Neural progenitor cell (in vitro differentiated cells): ENCODE data around the gene MUSTN1. TPM values are rescaled to one million over a fixed set of nuclear protein-coding genes. Genes with fewer than 3 reads are reported as not detected.

ENCODE experiments used
- DNase-seq: peaks from one replicate; pipeline ENCODE4 v3.0.0-alpha.2; 2016; ENCODE audit warnings: low spot score
- H2AFZ ChIP-seq: fragments of 200-600 bp; sonication (generic); replicated peaks from 2 replicates; pipeline ENCODE4 v1.6.1; 2016; ENCODE audit warnings: antibody characterized with exemption
- H3F3A ChIP-seq: fragments of 200-600 bp; sonication (generic); 2 replicates; pipeline ENCODE4 v1.6.1; 2016; ENCODE audit warnings: antibody characterized with exemption, low read depth
- H3K27ac ChIP-seq: fragments of 200-600 bp; sonication (generic); 2 replicates; pipeline ENCODE4 v1.5.1; 2016; ENCODE audit warnings: mild to moderate bottlenecking
- H3K27me3 ChIP-seq: fragments of 200-600 bp; sonication (generic); 2 replicates; pipeline ENCODE4 v1.6.1; 2016; ENCODE audit warnings: mild to moderate bottlenecking, moderate library complexity
- H3K36me3 ChIP-seq: fragments of 200-600 bp; sonication (generic); 2 replicates; pipeline ENCODE4 v1.5.1; 2016
- H3K4me1 ChIP-seq: fragments of 200-600 bp; sonication (generic); 2 replicates; pipeline ENCODE4 v1.6.1; 2016; ENCODE audit warnings: mixed run types
- H3K4me2 ChIP-seq: fragments of 200-600 bp; sonication (generic); 2 replicates; pipeline ENCODE4 v1.6.1; 2016
- H3K4me3 ChIP-seq: fragments of 200-600 bp; sonication (generic); 2 replicates; pipeline ENCODE4 v1.5.1; 2016
- H3K79me2 ChIP-seq: fragments of 200-600 bp; sonication (generic); 2 replicates; pipeline ENCODE4 v1.6.1; 2016; ENCODE audit warnings: low read depth
- H3K9ac ChIP-seq: fragments of 200-600 bp; sonication (generic); 2 replicates; pipeline ENCODE4 v1.6.1; 2016
- H3K9me3 ChIP-seq: fragments of 200-600 bp; sonication (generic); 2 replicates; pipeline ENCODE4 v1.5.1; 2016; ENCODE audit warnings: low read depth
- H4K20me1 ChIP-seq: fragments of 200-600 bp; sonication (generic); 2 replicates; pipeline ENCODE4 v1.6.1; 2016; ENCODE audit warnings: low read depth
- H3K27ac Mint-ChIP-seq: 3 replicates; pipeline ENCODE4 v1.8.0; 2021; ENCODE audit warnings: mixed read lengths
- H3K27me3 Mint-ChIP-seq: 2 replicates; pipeline ENCODE4 v1.8.0; 2022; ENCODE audit warnings: low read depth, mild to moderate bottlenecking, inconsistent platforms, moderate library complexity, mixed read lengths; ENCODE audit not compliant: insufficient read depth
- H3K36me3 Mint-ChIP-seq: 3 replicates; pipeline ENCODE4 v1.8.0; 2021; ENCODE audit warnings: mixed read lengths
- H3K4me1 Mint-ChIP-seq: 3 replicates; pipeline ENCODE4 v1.8.0; 2021; ENCODE audit warnings: mixed read lengths
- H3K4me3 Mint-ChIP-seq: 3 replicates; pipeline ENCODE4 v1.8.0; 2021; ENCODE audit warnings: mild to moderate bottlenecking, moderate library complexity, mixed read lengths
- H3K9me3 Mint-ChIP-seq: 3 replicates; pipeline ENCODE4 v1.8.0; 2020; ENCODE audit warnings: mixed read lengths
- CTCF ChIP-seq: fragments of 200-600 bp; sonication (generic); IDR thresholded peaks from 2 replicates; pipeline ENCODE4 v1.5.1; 2017; ENCODE audit warnings: antibody characterized with exemption, mild to moderate bottlenecking
- EZH2 ChIP-seq: fragments of 200-600 bp; sonication (generic); IDR thresholded peaks from 2 replicates; pipeline ENCODE4 v1.6.1; 2017; ENCODE audit warnings: antibody characterized with exemption, mild to moderate bottlenecking, moderate library complexity
- EZH2phosphoT487 ChIP-seq: fragments of 200-600 bp; sonication (generic); IDR thresholded peaks from 2 replicates; pipeline ENCODE4 v1.6.1; 2017; ENCODE audit warnings: antibody characterized with exemption
- total RNA-seq: library from RNA; depleted of rRNA; stranded (reverse); fragments of >200 nt; gene quantifications from 2 replicates; pipeline ENCODE4 v1.2.3, GENCODE V29; 2015; ENCODE audit warnings: low replicate concordance

Gene MUSTN1
- total RNA-seq, 1 donor from 2014 or later = 2.0 TPM

GRCh38 chr3:52817860-52818259 lies 17.0 kb downstream of the MUSTN1 start:
- no peak for DNase-seq
- Histone ChIP-seq H3K9me3 (no peaks in the 10 kb centered on the region), H3F3A (peaks cover 4% of the 10 kb centered on the region), H4K20me1 (no peaks in the 10 kb centered on the region), H3K36me3 (no peaks in the 10 kb centered on the region), H2AFZ (no peak overlapping the region), H3K27ac (no peak overlapping the region), H3K4me1 (peaks cover 10% of the 10 kb centered on the region), H3K79me2 (no peaks in the 10 kb centered on the region), H3K9ac (no peak overlapping the region), H3K4me3 (no peak overlapping the region), H3K4me2 (no peak overlapping the region), H3K27me3 (no peaks in the 10 kb centered on the region)
- no peak for TF ChIP-seq EZH2phosphoT487
- no peak for TF ChIP-seq CTCF
- no peak for TF ChIP-seq EZH2
- H3K4me1 Mint-ChIP-seq = peaks cover 17% of the 10 kb centered on the region
- no peaks in the 10 kb centered on the region for H3K9me3 Mint-ChIP-seq
- no peaks in the 10 kb centered on the region for H3K36me3 Mint-ChIP-seq
- H3K4me3 Mint-ChIP-seq = no peak overlapping the region
- H3K27ac Mint-ChIP-seq = no peak overlapping the region
- H3K27me3 Mint-ChIP-seq = peaks cover 2% of the 10 kb centered on the region

GRCh38 chr3:52817221-52817620 lies 17.6 kb downstream of the MUSTN1 start:
- TF ChIP-seq EZH2phosphoT487 (no peak), CTCF (no peak), EZH2 (no peak)
- Histone ChIP-seq H3K4me3 (no peak overlapping the region), H3K4me2 (no peak overlapping the region), H2AFZ (no peak overlapping the region), H3K79me2 (no peaks in the 10 kb centered on the region), H3K9ac (no peak overlapping the region), H3K36me3 (no peaks in the 10 kb centered on the region), H3K27me3 (no peaks in the 10 kb centered on the region), H3K27ac (no peak overlapping the region), H3F3A (peaks cover 4% of the 10 kb centered on the region), H3K9me3 (no peaks in the 10 kb centered on the region), H4K20me1 (no peaks in the 10 kb centered on the region), H3K4me1 (peaks cover 10% of the 10 kb centered on the region)
- peaks cover 17% of the 10 kb centered on the region for H3K4me1 Mint-ChIP-seq
- H3K36me3 Mint-ChIP-seq = no peaks in the 10 kb centered on the region
- peaks cover 4% of the 10 kb centered on the region for H3K27me3 Mint-ChIP-seq
- DNase-seq = no peak
- no peak overlapping the region for H3K27ac Mint-ChIP-seq
- no peaks in the 10 kb centered on the region for H3K9me3 Mint-ChIP-seq
- H3K4me3 Mint-ChIP-seq = no peak overlapping the region

DNA sequence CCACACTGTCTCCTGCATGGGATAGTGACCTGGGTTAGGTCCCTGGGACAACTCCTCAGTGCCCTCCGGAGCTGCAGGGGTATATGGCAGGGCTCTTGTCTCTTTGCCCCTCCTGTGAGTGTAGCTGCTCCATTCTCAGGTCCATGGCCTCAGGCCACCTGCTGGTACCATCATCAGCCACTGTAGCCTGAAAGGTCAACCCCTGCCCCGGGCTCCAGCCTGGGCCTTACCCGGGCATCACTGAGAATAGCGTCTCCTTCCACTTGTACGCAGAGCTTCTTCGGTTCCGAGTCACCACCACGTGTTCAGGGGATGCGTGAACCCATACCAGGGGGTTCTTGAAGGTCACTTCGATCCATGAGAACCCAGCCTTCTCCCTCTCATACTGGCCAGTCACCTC lies 18.2 kb downstream of the MUSTN1 start:
- H3K27ac ChIP-seq = no peak overlapping the region

More for the DNA sequence above, 18.2 kb downstream of the MUSTN1 start:
- no peak overlapping the region for H3K4me3 Mint-ChIP-seq
- no peak overlapping the region for H3K4me3 ChIP-seq
- peaks cover 17% of the 10 kb centered on the region for H3K4me1 Mint-ChIP-seq
- no peak for DNase-seq
- H3K36me3 Mint-ChIP-seq = no peaks in the 10 kb centered on the region
- TF ChIP-seq EZH2 (no peak), CTCF (no peak), EZH2phosphoT487 (no peak)
- peaks cover 4% of the 10 kb centered on the region for H3F3A ChIP-seq
- H4K20me1 ChIP-seq = no peaks in the 10 kb centered on the region
- H3K9ac ChIP-seq = no peak overlapping the region
- no peaks in the 10 kb centered on the region for H3K79me2 ChIP-seq
- H3K9me3 Mint-ChIP-seq = no peaks in the 10 kb centered on the region
- H3K4me1 ChIP-seq = peaks cover 10% of the 10 kb centered on the region
- H3K36me3 ChIP-seq = no peaks in the 10 kb centered on the region
- no peaks in the 10 kb centered on the region for H3K27me3 ChIP-seq
- no peak overlapping the region for H3K27ac Mint-ChIP-seq
- H2AFZ ChIP-seq = no peak overlapping the region
- H3K9me3 ChIP-seq = no peaks in the 10 kb centered on the region
- no peak overlapping the region for H3K4me2 ChIP-seq
- H3K27me3 Mint-ChIP-seq = peaks cover 3% of the 10 kb centered on the region
